ENCODE results near the gene PNPLA6. TPM values are rescaled to one million over a fixed set of nuclear protein-coding genes. Genes with fewer than 3 reads are reported as not detected.

The PNPLA6 gene
- total and polyA plus RNA-seq, 2 of the 13 experiments (the other 11 are each of a cell fraction or from before 2014, with no cell fraction given), result 24.9 to 28.2 TPM

DNA sequence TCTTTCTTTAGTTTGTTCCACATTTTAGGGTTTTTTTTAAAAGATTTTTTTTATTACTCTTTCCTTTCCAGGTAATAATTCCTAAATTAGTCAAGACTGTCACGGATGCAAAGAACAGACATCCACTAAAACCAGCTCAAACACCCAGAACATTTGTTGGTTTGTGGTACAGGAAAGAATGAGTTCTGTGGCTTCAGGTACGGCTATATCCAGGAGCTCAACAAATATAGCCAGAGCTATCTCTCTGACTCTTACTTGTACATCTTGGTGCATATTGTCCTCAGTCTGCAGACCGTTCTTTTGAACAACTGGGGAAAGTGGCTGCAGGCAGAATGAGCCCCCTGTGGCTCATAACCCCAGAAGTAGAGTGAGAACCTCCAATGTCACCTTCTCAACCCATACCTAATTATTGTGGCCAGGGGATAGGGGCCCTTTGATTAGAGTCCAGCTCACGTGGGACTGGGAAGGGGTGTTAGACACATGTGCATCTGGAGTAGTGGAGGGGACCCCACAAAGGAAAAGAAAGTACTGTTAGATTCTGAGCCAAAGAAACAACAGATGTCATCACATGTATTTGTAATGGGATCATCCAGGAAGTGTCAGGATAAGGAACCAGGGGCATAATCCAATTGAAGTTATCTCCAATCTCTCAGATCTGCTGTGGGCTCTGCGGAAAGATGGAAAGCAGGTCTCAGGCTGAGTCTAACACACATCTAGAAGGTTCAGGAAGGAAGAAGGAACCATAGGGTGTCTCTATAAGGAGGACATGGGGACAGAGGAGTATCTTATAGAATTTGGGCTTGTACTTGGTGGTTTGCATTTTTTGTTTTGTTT, 21.5 kb upstream of the PNPLA6 start:
- no TSS peak for BruUV-seq (replicated peaks)
- H3K4me1 ChIP-seq (ENCODE audit: insufficient read depth, low read length), result peaks cover 18% of the 10 kb centered on the region
- no peak overlapping the region for H3K9ac ChIP-seq (ENCODE audit: insufficient read depth, low read depth, low read length)
- CTCF ChIA-PET (ENCODE audit: low intra/inter-chr PET ratio, low total read pairs), result no interaction called here
- FAIRE-seq (no peak), DNase-seq (ENCODE audit: low spot score) (no peak), ATAC-seq (no peak)
- H3K36me3 ChIP-seq (replicated peaks in 1 of 2; ENCODE audit: control insufficient read depth in 1 of 2, insufficient read depth in 2 of 2, low read length in 2 of 2), result no peaks in the 10 kb centered on the region
- in situ Hi-C loops (cut with HindIII; ENCODE audit: extremely low pct_ligation_motif_present, low pct_unique_long_range_greater_than_20kb), result no loop called here
- no peak overlapping the region for H3K27ac ChIP-seq (ENCODE audit: extremely low read length, insufficient read depth, low read length)
- TF ChIP-seq ZNF329 (CRISPR knock-in tag; IDR thresholded peaks at IDR 0.05; ENCODE audit: low read depth) (peak; percentile 97), NONO (IDR thresholded peaks at IDR 0.05) (no peak), NONO (CRISPR knock-in tag; conservative IDR thresholded peaks at IDR 0.05) (no peak)
- H3K4me3 ChIP-seq (replicated peaks in 1 of 3; ENCODE audit: insufficient read depth in 1 of 3, low read depth in 2 of 3, low read length in 3 of 3), result no peak overlapping the region
- WGBS (ENCODE audit: low lambda C conversion rate), result 35% methylated on average over 5 of the region's 5 CpGs
- no peaks in the 10 kb centered on the region for H3K79me2 ChIP-seq (ENCODE audit: insufficient read depth, low read length)
- intact Hi-C loops (cut with micrococcal nuclease; ENCODE audit: unreplicated experiment), result no loop called here
- H4K20me1 ChIP-seq (ENCODE audit: insufficient read depth, low read length), result no peaks in the 10 kb centered on the region
- POLR2A ChIA-PET, result no interaction called here
- H2AFZ ChIP-seq (ENCODE audit: low read length), result no peak overlapping the region
- H3K9me3 ChIP-seq (ENCODE audit: low read length), result no peaks in the 10 kb centered on the region
- H3K27me3 ChIP-seq (ENCODE audit: control insufficient read depth in 1 of 2, insufficient read depth in 2 of 2, low read length in 2 of 2), result no peaks in the 10 kb centered on the region; a peak in 1 of 5 replicates
- H3K4me2 ChIP-seq (ENCODE audit: low read depth, low read length), result no peak overlapping the region

DNA sequence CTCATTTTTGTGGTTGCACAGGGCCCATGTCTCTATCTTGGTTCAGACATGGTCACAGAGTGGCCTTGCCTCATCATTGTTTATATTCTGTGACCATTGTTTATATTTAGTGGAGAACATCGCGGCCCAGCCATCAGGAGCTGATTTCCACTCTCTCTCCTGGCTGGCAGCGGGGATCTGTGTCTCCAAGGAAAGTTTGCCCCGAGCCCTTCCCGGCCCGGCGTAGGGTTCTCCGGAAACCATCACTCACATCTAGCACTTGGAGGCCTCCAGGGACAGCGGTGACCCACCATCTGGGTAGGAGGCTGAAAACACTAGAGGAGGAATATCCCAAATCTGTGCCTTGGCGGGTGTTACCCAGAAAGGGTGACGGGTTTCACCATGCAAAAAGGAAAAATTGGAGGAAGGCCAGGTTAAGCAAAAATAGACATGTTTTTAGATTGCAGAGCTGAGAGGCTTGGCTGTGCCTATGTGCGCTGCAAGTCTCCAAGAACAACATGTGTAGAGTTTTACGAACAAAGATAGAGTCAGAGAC, 20.3 kb upstream of the PNPLA6 start:
- Histone ChIP-seq H3K9ac (ENCODE audit: insufficient read depth, low read depth, low read length) (peak overlapping the region; percentile 75), H3K4me1 (ENCODE audit: insufficient read depth, low read length) (peaks cover 18% of the 10 kb centered on the region), H2AFZ (ENCODE audit: low read length) (peak overlapping the region; percentile 93), H3K4me2 (ENCODE audit: low read depth, low read length) (peak overlapping the region; percentile 80), H3K9me3 (ENCODE audit: low read length) (no peaks in the 10 kb centered on the region), H3K4me3 (replicated peaks in 1 of 3; ENCODE audit: insufficient read depth in 1 of 3, low read depth in 2 of 3, low read length in 3 of 3) (peak overlapping the region; percentile 51 to 75 (median 62); a peak in 5 of 6 replicates), H4K20me1 (ENCODE audit: insufficient read depth, low read length) (no peaks in the 10 kb centered on the region), H3K27me3 (ENCODE audit: control insufficient read depth in 1 of 2, insufficient read depth in 2 of 2, low read length in 2 of 2) (no peaks in the 10 kb centered on the region; a peak in 1 of 5 replicates), H3K27ac (ENCODE audit: extremely low read length, insufficient read depth, low read length) (no peak overlapping the region), H3K36me3 (replicated peaks in 1 of 2; ENCODE audit: control insufficient read depth in 1 of 2, insufficient read depth in 2 of 2, low read length in 2 of 2) (no peaks in the 10 kb centered on the region), H3K79me2 (ENCODE audit: insufficient read depth, low read length) (no peaks in the 10 kb centered on the region)
- POLR2A ChIA-PET, result interaction anchor here (1.9 kb wide), 1 partner anchor 9 kb away, joined by 7 read pairs; no protein-coding TSS in a partner anchor
- intact Hi-C loops (cut with micrococcal nuclease; ENCODE audit: unreplicated experiment), result no loop called here
- CTCF ChIA-PET (ENCODE audit: low intra/inter-chr PET ratio, low total read pairs), result no interaction called here
- no peak for ATAC-seq
- BruUV-seq (replicated peaks), result no TSS peak
- no peak for DNase-seq (ENCODE audit: low spot score)
- in situ Hi-C loops (cut with HindIII; ENCODE audit: extremely low pct_ligation_motif_present, low pct_unique_long_range_greater_than_20kb), result no loop called here
- 77% methylated on average over 13 of the region's 13 CpGs for WGBS (ENCODE audit: low lambda C conversion rate)
- FAIRE-seq, result no peak
- TF ChIP-seq XRCC5 (optimal IDR thresholded peaks at IDR 0.05; ENCODE audit: low read length), result no peak
- no peak for TF ChIP-seq STAT6 (CRISPR knock-in tag; IDR thresholded peaks at IDR 0.05; ENCODE audit: borderline replicate concordance)
- no peak for TF ChIP-seq GABPB1 (CRISPR knock-in tag; IDR thresholded peaks at IDR 0.05)
- no peak for TF ChIP-seq POLR2AphosphoS2 (IDR thresholded peaks at IDR 0.05; ENCODE audit: low read depth, low read length)
- TF ChIP-seq, protein P1, sequence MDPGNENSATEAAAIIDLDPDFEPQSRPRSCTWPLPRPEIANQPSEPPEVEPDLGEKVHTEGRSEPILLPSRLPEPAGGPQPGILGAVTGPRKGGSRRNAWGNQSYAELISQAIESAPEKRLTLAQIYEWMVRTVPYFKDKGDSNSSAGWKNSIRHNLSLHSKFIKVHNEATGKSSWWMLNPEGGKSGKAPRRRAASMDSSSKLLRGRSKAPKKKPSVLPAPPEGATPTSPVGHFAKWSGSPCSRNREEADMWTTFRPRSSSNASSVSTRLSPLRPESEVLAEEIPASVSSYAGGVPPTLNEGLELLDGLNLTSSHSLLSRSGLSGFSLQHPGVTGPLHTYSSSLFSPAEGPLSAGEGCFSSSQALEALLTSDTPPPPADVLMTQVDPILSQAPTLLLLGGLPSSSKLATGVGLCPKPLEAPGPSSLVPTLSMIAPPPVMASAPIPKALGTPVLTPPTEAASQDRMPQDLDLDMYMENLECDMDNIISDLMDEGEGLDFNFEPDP (CRISPR knock-in tag; conservative IDR thresholded peaks at IDR 0.05), result 0 out of 2 replicates have a peak, but pooled peaks have one; percentile 37
- TF ChIP-seq ZBTB38 (CRISPR knock-in tag; IDR thresholded peaks at IDR 0.05), result peak; percentile 34; the same call in 1 of the 2 replicates
- TF ChIP-seq ZNF101 (CRISPR knock-in tag; IDR thresholded peaks at IDR 0.05; ENCODE audit: borderline replicate concordance, low read depth), result no peak
- TF ChIP-seq, protein P2, sequence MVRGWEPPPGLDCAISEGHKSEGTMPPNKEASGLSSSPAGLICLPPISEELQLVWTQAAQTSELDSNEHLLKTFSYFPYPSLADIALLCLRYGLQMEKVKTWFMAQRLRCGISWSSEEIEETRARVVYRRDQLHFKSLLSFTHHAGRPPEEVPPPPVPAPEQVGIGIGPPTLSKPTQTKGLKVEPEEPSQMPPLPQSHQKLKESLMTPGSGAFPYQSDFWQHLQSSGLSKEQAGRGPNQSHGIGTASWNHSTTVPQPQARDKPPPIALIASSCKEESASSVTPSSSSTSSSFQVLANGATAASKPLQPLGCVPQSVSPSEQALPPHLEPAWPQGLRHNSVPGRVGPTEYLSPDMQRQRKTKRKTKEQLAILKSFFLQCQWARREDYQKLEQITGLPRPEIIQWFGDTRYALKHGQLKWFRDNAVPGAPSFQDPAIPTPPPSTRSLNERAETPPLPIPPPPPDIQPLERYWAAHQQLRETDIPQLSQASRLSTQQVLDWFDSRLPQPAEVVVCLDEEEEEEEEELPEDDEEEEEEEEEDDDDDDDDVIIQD (CRISPR knock-in tag; IDR thresholded peaks at IDR 0.05; ENCODE audit: low read depth), result no peak

Data from HepG2 (cell line).